Neural cell (in vitro differentiated cells): ENCODE measurements around the gene AHNAK2. TPM values are rescaled to one million over a fixed set of nuclear protein-coding genes. Genes with fewer than 3 reads are reported as not detected.

ENCODE experiments used
- H2AFZ ChIP-seq: fragments of 200-600, 300-800 bp; sonication (generic), shearing (Covaris generic); 2 replicates; pipeline ENCODE4 v1.6.0; 2014; ENCODE audit warnings: low read depth, mild to moderate bottlenecking, antibody characterized with exemption, low read length, moderate library complexity
- H3F3A ChIP-seq: fragments of 200-600 bp; shearing (Covaris generic); 2 replicates; pipeline ENCODE4 v1.6.1; 2016; ENCODE audit warnings: mild to moderate bottlenecking, moderate library complexity, mixed read lengths, antibody characterized with exemption, low read length; ENCODE audit not compliant: insufficient read depth, poor library complexity, severe bottlenecking
- H3K27ac ChIP-seq: fragments of 200-600, 300-800 bp; sonication (generic), shearing (Covaris generic); 2 replicates; pipeline ENCODE4 v1.5.1; 2014; ENCODE audit warnings: mild to moderate bottlenecking, low read length, moderate library complexity
- H3K27me3 ChIP-seq: fragments of 300-800, 200-600 bp; sonication (generic), shearing (Covaris generic); 2 replicates; pipeline ENCODE4 v1.6.0; 2014; ENCODE audit warnings: mild to moderate bottlenecking, low read depth, low read length, moderate library complexity; ENCODE audit not compliant: insufficient read depth
- H3K36me3 ChIP-seq: fragments of 300-800, 200-600 bp; sonication (generic), shearing (Covaris generic); 2 replicates; pipeline ENCODE4 v1.5.1; 2014; ENCODE audit warnings: mild to moderate bottlenecking, antibody characterized with exemption, low read length, moderate library complexity; ENCODE audit not compliant: insufficient read depth
- H3K4me2 ChIP-seq: fragments of 300-800, 200-600 bp; sonication (generic), shearing (Covaris generic); 2 replicates; pipeline ENCODE4 v1.6.0; 2014; ENCODE audit warnings: mild to moderate bottlenecking, low read length
- H3K4me3 ChIP-seq: fragments of 300-800, 200-600 bp; sonication (generic), shearing (Covaris generic); 2 replicates; pipeline ENCODE4 v1.5.1; 2014; ENCODE audit warnings: mild to moderate bottlenecking, low read length, moderate library complexity
- H3K79me2 ChIP-seq: fragments of 200-600 bp; shearing (Covaris generic); replicated peaks from 2 replicates; pipeline ENCODE4 v1.6.0; 2014; ENCODE audit warnings: mild to moderate bottlenecking, low read length, moderate library complexity; ENCODE audit not compliant: insufficient read depth
- H3K9ac ChIP-seq: fragments of 300-800, 200-600 bp; sonication (generic), shearing (Covaris generic); 2 replicates; pipeline ENCODE4 v1.6.1; 2016; ENCODE audit warnings: mild to moderate bottlenecking, low read length, mixed read lengths
- H3K9me2 ChIP-seq: fragments of 200-600 bp; shearing (Covaris generic); 2 replicates; pipeline ENCODE4 v1.6.1; 2016; ENCODE audit warnings: mild to moderate bottlenecking, low read length, mixed read lengths; ENCODE audit not compliant: insufficient read depth
- H3K9me3 ChIP-seq: fragments of 200-600, 300-800 bp; sonication (generic), shearing (Covaris generic); 2 replicates; pipeline ENCODE4 v1.6.1; 2016; ENCODE audit warnings: mild to moderate bottlenecking, mixed run types, low read length, moderate library complexity, mixed read lengths
- H4K20me1 ChIP-seq: fragments of 200-600 bp; shearing (Covaris generic); 2 replicates; pipeline ENCODE4 v1.6.1; 2016; ENCODE audit warnings: mild to moderate bottlenecking, mixed run types; ENCODE audit not compliant: insufficient read depth
- EP300 ChIP-seq: fragments of 450-650 bp; conservative IDR thresholded peaks from 2 replicates; pipeline ENCODE4 v1.6.1; 2014; ENCODE audit warnings: antibody characterized with exemption, mild to moderate bottlenecking, moderate library complexity; ENCODE audit not compliant: poor library complexity, severe bottlenecking
- EZH2 ChIP-seq: fragments of 200-600, 300-800 bp; shearing (Covaris generic), sonication (generic); IDR thresholded peaks from 2 replicates; pipeline ENCODE4 v1.6.1; 2014; ENCODE audit warnings: antibody characterized with exemption, low read length, borderline replicate concordance, mild to moderate bottlenecking; ENCODE audit not compliant: insufficient read depth, poor library complexity, severe bottlenecking
- MXI1 ChIP-seq: fragments of 450-650 bp; conservative IDR thresholded peaks from 2 replicates; pipeline ENCODE4 v1.6.1; 2014; ENCODE audit warnings: antibody characterized with exemption, mild to moderate bottlenecking; ENCODE audit not compliant: poor library complexity, severe bottlenecking
- POLR2AphosphoS5 ChIP-seq: IDR thresholded peaks from 2 replicates; pipeline ENCODE4 v1.6.1; 2012
- RAD21 ChIP-seq: fragments of 450-650 bp; conservative IDR thresholded peaks from 2 replicates; pipeline ENCODE4 v1.6.1; 2014; ENCODE audit warnings: antibody characterized with exemption, mild to moderate bottlenecking, moderate library complexity
- SMC3 ChIP-seq: fragments of 450-650 bp; conservative IDR thresholded peaks from 2 replicates; pipeline ENCODE4 v1.6.1; 2014; ENCODE audit warnings: antibody characterized with exemption, mild to moderate bottlenecking, moderate library complexity; ENCODE audit not compliant: poor library complexity
- TAF1 ChIP-seq: IDR thresholded peaks from 2 replicates; pipeline ENCODE4 v1.6.1; 2012; ENCODE audit warnings: low read depth
- polyA plus RNA-seq: library from polyadenylated mRNA; depleted of rRNA; stranded (reverse); fragments of >200 nt; gene quantifications from 2 replicates; pipeline ENCODE4 v1.2.3, GENCODE V29; 2014
- TF ChIP-seq, protein P1 (sequence below): IDR thresholded peaks from 2 replicates; pipeline ENCODE4 v1.6.1; 2012; ENCODE audit warnings: borderline replicate concordance
- TF ChIP-seq, protein P2 (sequence below): fragments of 450-650 bp; IDR thresholded peaks from 2 replicates; pipeline ENCODE4 v1.5.1; 2014; ENCODE audit warnings: antibody characterized with exemption, mild to moderate bottlenecking, moderate library complexity; ENCODE audit not compliant: poor library complexity, severe bottlenecking

The AHNAK2 gene
- polyA plus RNA-seq, 1 donor from 2014 or later: 1.4 TPM

DNA sequence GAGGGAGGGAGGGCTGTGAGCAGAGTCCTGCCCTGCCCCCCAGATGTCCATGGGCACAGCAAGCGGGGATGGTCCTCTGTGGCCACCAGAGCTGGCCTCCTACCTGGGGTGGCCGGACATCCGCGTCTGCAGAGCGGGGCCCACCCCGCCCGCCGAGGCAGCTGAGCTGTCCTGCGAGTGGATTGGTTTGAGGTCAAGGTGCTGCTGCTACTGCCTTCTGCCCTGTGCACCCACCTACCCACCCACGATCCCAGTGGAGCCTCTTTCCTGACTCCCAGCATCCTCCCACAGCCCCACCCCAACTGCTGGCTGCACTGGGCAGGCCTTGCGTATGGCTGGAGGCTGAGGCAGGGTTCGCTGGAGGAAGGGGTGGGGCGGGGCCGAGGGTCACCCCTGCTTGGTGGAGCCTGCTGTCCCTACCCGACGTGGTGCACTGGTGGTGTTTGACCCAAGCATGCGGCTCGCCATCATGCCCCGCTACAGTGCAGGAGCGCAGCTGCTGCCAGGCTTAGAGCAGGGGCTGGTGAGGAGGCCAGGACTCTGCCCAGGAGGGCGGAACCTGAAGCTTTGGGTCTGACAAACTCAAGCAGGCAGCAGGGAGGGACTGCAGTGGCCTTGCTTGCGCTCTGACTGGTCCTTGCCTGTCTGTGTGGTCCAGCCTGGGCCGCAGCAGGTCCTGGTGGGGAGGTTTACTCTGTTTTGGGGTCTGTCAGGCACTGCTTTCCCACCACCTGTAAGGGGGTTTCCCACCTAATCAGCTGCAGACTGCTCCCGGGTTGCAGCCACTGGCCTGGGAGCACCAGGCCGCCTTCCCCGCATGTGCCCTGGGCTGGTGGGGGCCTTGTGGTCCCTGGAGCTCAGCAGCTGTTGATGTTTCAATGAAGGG is 89.4 kb downstream of the AHNAK2 start:
- TF ChIP-seq SMC3: no peak
- no peak for TF ChIP-seq POLR2AphosphoS5
- no peak for TF ChIP-seq RAD21
- TF ChIP-seq EP300: no peak
- TF ChIP-seq, protein P1, sequence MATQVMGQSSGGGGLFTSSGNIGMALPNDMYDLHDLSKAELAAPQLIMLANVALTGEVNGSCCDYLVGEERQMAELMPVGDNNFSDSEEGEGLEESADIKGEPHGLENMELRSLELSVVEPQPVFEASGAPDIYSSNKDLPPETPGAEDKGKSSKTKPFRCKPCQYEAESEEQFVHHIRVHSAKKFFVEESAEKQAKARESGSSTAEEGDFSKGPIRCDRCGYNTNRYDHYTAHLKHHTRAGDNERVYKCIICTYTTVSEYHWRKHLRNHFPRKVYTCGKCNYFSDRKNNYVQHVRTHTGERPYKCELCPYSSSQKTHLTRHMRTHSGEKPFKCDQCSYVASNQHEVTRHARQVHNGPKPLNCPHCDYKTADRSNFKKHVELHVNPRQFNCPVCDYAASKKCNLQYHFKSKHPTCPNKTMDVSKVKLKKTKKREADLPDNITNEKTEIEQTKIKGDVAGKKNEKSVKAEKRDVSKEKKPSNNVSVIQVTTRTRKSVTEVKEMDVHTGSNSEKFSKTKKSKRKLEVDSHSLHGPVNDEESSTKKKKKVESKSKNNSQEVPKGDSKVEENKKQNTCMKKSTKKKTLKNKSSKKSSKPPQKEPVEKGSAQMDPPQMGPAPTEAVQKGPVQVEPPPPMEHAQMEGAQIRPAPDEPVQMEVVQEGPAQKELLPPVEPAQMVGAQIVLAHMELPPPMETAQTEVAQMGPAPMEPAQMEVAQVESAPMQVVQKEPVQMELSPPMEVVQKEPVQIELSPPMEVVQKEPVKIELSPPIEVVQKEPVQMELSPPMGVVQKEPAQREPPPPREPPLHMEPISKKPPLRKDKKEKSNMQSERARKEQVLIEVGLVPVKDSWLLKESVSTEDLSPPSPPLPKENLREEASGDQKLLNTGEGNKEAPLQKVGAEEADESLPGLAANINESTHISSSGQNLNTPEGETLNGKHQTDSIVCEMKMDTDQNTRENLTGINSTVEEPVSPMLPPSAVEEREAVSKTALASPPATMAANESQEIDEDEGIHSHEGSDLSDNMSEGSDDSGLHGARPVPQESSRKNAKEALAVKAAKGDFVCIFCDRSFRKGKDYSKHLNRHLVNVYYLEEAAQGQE: no peak
- TF ChIP-seq, protein P2, sequence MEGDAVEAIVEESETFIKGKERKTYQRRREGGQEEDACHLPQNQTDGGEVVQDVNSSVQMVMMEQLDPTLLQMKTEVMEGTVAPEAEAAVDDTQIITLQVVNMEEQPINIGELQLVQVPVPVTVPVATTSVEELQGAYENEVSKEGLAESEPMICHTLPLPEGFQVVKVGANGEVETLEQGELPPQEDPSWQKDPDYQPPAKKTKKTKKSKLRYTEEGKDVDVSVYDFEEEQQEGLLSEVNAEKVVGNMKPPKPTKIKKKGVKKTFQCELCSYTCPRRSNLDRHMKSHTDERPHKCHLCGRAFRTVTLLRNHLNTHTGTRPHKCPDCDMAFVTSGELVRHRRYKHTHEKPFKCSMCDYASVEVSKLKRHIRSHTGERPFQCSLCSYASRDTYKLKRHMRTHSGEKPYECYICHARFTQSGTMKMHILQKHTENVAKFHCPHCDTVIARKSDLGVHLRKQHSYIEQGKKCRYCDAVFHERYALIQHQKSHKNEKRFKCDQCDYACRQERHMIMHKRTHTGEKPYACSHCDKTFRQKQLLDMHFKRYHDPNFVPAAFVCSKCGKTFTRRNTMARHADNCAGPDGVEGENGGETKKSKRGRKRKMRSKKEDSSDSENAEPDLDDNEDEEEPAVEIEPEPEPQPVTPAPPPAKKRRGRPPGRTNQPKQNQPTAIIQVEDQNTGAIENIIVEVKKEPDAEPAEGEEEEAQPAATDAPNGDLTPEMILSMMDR: no peak
- TF ChIP-seq MXI1: no peak
- no peak for TF ChIP-seq EZH2
- TF ChIP-seq TAF1: no peak
- Histone ChIP-seq H3K79me2 (no peaks in the 10 kb centered on the region), H3K27ac (no peak overlapping the region), H4K20me1 (no peaks in the 10 kb centered on the region), H3K4me3 (no peak overlapping the region), H3K27me3 (no peaks in the 10 kb centered on the region), H3K9ac (no peak overlapping the region), H3K9me3 (no peaks in the 10 kb centered on the region), H2AFZ (no peak overlapping the region), H3K36me3 (peaks cover 10% of the 10 kb centered on the region), H3F3A (no peaks in the 10 kb centered on the region), H3K4me2 (no peak overlapping the region), H3K9me2 (no peaks in the 10 kb centered on the region)

DNA sequence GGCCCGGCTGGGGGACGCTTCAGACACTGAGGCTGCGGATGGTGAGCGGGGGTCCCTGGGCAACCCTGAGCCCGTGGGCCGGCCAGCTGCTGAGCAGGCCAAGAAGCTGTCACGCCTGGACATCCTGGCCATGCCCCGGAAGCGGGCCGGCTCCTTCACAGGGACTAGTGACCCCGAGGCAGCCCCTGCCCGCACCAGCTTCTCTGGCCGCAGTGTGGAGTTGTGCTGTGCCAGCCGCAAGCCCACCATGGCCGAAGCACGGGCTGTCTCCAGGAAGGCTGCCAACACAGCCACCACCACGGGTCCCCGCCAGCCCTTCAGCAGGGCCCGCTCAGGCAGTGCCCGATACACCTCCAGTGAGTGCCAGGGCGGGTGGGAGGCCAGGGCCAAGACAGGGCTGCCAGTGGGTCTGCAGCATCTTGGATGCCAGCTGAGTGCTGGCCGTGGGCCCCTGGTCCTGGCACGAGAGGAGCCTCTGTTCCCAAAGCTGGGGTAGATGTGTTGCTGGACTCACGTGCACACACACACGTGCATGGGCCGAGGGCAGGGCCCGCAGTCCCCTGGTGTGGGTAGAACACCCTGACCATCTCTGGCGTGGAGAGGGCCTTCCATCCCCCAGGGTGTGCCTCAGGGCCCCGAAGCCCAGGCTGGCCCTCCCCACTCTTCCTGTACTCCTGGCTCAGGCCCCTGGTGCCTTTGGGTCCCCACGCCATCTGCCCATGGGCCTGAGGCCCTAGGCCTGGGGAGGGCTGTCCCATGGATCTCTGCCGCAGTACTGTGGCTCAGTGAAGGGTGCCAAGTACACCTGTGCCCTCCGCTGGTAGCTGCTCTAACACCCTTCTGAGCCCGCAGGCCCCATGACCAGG is 90.3 kb downstream of the AHNAK2 start:
- no peaks in the 10 kb centered on the region for H3K9me2 ChIP-seq
- no peaks in the 10 kb centered on the region for H3K9me3 ChIP-seq
- TF ChIP-seq POLR2AphosphoS5 (no peak), MXI1 (no peak), RAD21 (no peak), EP300 (no peak), EZH2 (no peak), TAF1 (no peak), SMC3 (no peak)
- TF ChIP-seq, protein P2: no peak
- TF ChIP-seq, protein P1: no peak
- no peak overlapping the region for H3K9ac ChIP-seq
- H3K4me2 ChIP-seq: no peak overlapping the region
- no peak overlapping the region for H3K27ac ChIP-seq
- no peak overlapping the region for H2AFZ ChIP-seq
- H3K4me3 ChIP-seq: no peak overlapping the region
- no peaks in the 10 kb centered on the region for H3F3A ChIP-seq
- no peaks in the 10 kb centered on the region for H3K27me3 ChIP-seq
- peaks cover 10% of the 10 kb centered on the region for H3K36me3 ChIP-seq
- no peaks in the 10 kb centered on the region for H4K20me1 ChIP-seq
- no peaks in the 10 kb centered on the region for H3K79me2 ChIP-seq
